ES-I3 (cell line): Measurements from ENCODE around the gene RARRES2.
A peak's percentile ranks its signal among the peaks of the same experiment; 100 is the strongest.
"Not testable (repeated sequence)": the region's sequence is repeated elsewhere in the genome, so short reads cannot be mapped to it uniquely, and the experiment has no call there.

Source experiments
- H3K36me3 ChIP-seq: 2 replicates; pipeline ENCODE4 v1.6.1; 2013; ENCODE audit warnings: mild to moderate bottlenecking, low read length, control low read depth, moderate library complexity; ENCODE audit not compliant: insufficient read depth
- H3K4me1 ChIP-seq: 2 replicates; pipeline ENCODE4 v1.6.1; 2013; ENCODE audit warnings: mild to moderate bottlenecking, control low read depth, low read length; ENCODE audit not compliant: insufficient read depth
- H3K9ac ChIP-seq: 2 replicates; pipeline ENCODE4 v1.6.1; 2013; ENCODE audit warnings: low read depth, mild to moderate bottlenecking, low read length, moderate library complexity
- H3K9me3 ChIP-seq: 2 replicates; pipeline ENCODE4 v1.6.1; 2013; ENCODE audit warnings: mild to moderate bottlenecking, low read length, moderate library complexity; ENCODE audit not compliant: control insufficient read depth, insufficient read depth

RARRES2 gene

GRCh38 chr7:150329331-150330120 is 11.9 kb downstream of the RARRES2 start:
- Histone ChIP-seq H3K9ac (no peak overlapping the region), H3K36me3 (peaks cover 15% of the 10 kb centered on the region; the same call in 1 of the 2 replicates), H3K9me3 (no peaks in the 10 kb centered on the region), H3K4me1 (peaks cover 19% of the 10 kb centered on the region; the same call in 1 of the 2 replicates)

DNA sequence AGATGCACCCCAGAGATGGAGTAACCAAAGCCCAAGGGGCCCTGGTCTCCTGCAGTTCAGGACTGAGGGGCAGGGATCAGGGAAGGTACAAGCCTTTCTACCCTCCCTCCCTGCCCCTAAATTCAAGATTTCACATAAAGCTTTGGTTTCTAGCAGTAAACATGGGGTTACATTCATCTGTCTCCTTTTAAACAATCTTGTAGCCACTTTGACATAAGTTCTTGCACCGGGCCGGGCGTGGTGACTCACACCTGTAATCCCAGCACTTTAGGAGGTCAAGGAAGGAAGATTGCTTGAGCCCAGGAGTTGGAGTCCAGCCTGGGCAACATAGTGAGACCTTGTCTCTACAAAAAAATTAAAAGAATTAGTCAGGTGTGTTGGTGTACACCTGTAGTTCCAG is 14.1 kb downstream of the RARRES2 start:
- Histone ChIP-seq H3K36me3 (peaks cover 15% of the 10 kb centered on the region; the same call in 1 of the 2 replicates), H3K9me3 (no peaks in the 10 kb centered on the region), H3K4me1 (peaks cover 19% of the 10 kb centered on the region; the same call in 1 of the 2 replicates), H3K9ac (no peak overlapping the region)

DNA sequence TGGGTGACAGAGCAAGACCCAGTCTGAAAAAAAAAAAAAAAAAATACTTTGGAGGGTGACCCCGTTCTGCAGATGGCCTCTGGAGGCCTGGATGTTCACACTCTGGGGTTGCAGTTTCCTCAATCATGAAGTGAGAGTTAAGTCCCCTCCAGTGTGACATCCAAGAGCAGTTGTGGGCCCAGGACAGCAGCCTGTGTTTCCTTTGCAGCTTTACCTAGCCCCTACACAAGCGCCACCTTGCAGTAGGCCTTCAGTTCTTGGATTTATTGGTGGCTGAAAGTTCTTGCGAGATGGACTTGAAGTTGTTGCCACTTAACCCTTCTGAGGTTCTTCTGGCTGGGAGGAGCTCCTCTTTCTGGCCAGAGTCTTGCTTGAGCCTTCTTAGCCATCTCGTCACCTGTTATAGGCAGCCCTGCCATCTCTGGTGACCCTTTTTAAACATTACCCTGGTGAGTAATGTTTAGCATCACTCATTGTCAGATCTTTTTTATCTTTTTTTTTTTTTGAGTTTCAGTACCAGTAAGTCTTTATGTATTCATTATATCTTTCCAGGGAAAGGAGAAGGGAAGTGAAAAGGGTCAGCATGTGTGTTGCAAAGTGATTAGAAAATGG is 14.7 kb downstream of the RARRES2 start:
- no peak overlapping the region for H3K9ac ChIP-seq
- peaks cover 15% of the 10 kb centered on the region; the same call in 1 of the 2 replicates for H3K36me3 ChIP-seq
- H3K9me3 ChIP-seq: no peaks in the 10 kb centered on the region; the same call in 1 of the 2 replicates
- H3K4me1 ChIP-seq: peaks cover 21% of the 10 kb centered on the region; the same call in 1 of the 2 replicates

- H3K9me3 ChIP-seq: no peaks in the 10 kb centered on the region; the same call in 1 of the 2 replicates
- H3K4me1 ChIP-seq: peaks cover 24% of the 10 kb centered on the region; the same call in 1 of the 2 replicates
- peaks cover 15% of the 10 kb centered on the region; the same call in 1 of the 2 replicates for H3K36me3 ChIP-seq
- no peak overlapping the region for H3K9ac ChIP-seq
Observed at GRCh38 chr7:150325901-150326300, 15.5 kb downstream of the RARRES2 start.

GRCh38 chr7:150325110-150325611 is 16.3 kb downstream of the RARRES2 start:
- H3K9ac ChIP-seq: no peak overlapping the region

DNA sequence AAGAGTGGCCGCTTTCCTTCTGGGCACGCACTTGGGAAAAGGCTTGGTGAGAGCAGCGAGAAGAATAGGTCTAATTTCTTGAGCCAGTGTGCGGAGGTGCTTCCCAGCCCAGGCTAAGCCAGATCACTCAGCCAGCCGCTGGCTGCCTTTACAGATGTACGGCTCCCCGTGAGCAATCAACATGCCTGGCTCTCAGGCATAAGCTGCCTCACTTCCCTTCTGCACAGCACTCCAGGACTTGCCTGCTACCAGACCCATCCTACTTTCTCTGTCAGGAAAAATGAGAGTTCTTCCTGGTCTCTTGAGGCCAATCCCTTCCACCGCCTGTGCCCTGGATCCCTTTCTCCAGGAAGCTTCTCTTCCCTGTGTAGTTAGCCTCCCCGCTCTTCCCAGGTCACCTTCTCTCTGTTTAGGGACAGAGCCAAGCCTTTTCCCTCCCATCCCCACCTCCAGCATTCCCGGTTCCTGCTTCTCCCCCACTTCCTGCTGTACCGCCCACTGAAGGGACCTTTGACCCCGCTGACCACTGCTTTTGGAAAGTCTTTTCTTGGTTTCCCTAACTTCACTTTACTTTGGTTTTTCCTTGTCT is 17.0 kb downstream of the RARRES2 start:
- Histone ChIP-seq H3K9ac (peak overlapping the region; percentile 71; the same call in 1 of the 2 replicates), H3K36me3 (peaks cover 10% of the 10 kb centered on the region; the same call in 1 of the 2 replicates), H3K4me1 (peaks cover 20% of the 10 kb centered on the region; the same call in 1 of the 2 replicates), H3K9me3 (no peaks in the 10 kb centered on the region; the same call in 1 of the 2 replicates)

More at GRCh38 chr7:150325110-150325611, 16.3 kb downstream of the RARRES2 start:
- peaks cover 15% of the 10 kb centered on the region; the same call in 1 of the 2 replicates for H3K36me3 ChIP-seq
- peaks cover 26% of the 10 kb centered on the region; the same call in 1 of the 2 replicates for H3K4me1 ChIP-seq
- no peaks in the 10 kb centered on the region; the same call in 1 of the 2 replicates for H3K9me3 ChIP-seq

DNA sequence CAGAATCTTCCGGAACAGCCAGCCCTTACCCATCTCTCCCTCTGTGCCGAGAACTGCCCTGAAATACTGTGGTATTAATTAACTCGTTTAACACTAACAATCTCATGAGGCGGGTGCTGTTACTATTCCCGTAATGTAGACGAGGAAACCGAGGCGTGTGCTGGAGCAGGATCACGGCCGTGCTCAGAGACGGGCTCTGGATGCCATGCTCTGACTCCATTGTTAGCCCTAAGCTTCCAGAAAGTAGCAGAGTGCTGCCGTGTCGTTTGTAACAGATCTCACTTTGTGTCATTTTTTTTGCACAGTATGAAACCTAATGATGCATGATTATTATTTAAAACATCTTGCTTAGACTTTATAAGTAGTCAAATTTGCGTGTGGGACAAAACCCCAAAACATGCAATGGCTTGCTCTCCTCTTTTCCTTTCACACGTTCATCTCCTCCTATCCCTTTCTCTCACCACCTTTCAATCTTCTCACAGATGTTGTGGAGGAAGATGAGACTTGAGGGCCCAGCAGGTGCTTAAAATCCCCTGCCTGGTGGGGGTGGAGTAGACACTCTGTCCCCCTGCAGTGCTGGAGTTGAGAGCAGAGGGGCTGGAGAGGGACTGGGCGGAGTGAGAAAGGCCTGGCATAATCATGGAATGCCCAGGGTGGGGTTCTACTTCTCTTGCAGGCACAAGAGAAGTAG is 17.6 kb downstream of the RARRES2 start:
- H3K9me3 ChIP-seq: no peaks in the 10 kb centered on the region; the same call in 1 of the 2 replicates
- H3K4me1 ChIP-seq: 0 out of 2 replicates have a peak, but pooled peaks cover 14% of the 10 kb centered on the region
- H3K9ac ChIP-seq: peak overlapping the region; percentile 71
- H3K36me3 ChIP-seq: peaks cover 10% of the 10 kb centered on the region; the same call in 1 of the 2 replicates

GRCh38 chr7:150322833-150323681 is 18.4 kb downstream of the RARRES2 start, which contains the start of the genes ACTR3C and LRRC61:
Gene ACTR3C, minus strand, starts transcription at chr7:150323545. Its CDS starts 28,249 bp downstream, at chr7:150295296.
Gene LRRC61, plus strand, starts transcription at chr7:150323355. Its CDS starts 13,507 bp downstream, at chr7:150336862.
- H3K9ac ChIP-seq: peak within 1 kb of the TSS; percentile 71
- H3K36me3 ChIP-seq: peaks cover 10% of the 10 kb centered on the region; the same call in 1 of the 2 replicates
- H3K4me1 ChIP-seq: 0 out of 2 replicates have a peak, but pooled peaks cover 11% of the 10 kb centered on the region
- H3K9me3 ChIP-seq: no peaks in the 10 kb centered on the region; the same call in 1 of the 2 replicates

- H3K9ac ChIP-seq: peak overlapping the region; percentile 71; the same call in 1 of the 2 replicates
- H3K9me3 ChIP-seq: no peaks in the 10 kb centered on the region; the same call in 1 of the 2 replicates
- H3K36me3 ChIP-seq: peaks cover 8% of the 10 kb centered on the region; the same call in 1 of the 2 replicates
- 0 out of 2 replicates have a peak, but pooled peaks cover 11% of the 10 kb centered on the region for H3K4me1 ChIP-seq
Observed at GRCh38 chr7:150322114-150322832, 19.2 kb downstream of the RARRES2 start.

- Histone ChIP-seq H3K4me1 (0 out of 2 replicates have a peak, but pooled peaks cover 11% of the 10 kb centered on the region), H3K36me3 (0 out of 2 replicates have a peak, but pooled peaks cover 2% of the 10 kb centered on the region), H3K9ac (no peak overlapping the region; the same call in 1 of the 2 replicates), H3K9me3 (no peaks in the 10 kb centered on the region; the same call in 1 of the 2 replicates)
Observed at GRCh38 chr7:150321788-150322113, 19.7 kb downstream of the RARRES2 start.

DNA sequence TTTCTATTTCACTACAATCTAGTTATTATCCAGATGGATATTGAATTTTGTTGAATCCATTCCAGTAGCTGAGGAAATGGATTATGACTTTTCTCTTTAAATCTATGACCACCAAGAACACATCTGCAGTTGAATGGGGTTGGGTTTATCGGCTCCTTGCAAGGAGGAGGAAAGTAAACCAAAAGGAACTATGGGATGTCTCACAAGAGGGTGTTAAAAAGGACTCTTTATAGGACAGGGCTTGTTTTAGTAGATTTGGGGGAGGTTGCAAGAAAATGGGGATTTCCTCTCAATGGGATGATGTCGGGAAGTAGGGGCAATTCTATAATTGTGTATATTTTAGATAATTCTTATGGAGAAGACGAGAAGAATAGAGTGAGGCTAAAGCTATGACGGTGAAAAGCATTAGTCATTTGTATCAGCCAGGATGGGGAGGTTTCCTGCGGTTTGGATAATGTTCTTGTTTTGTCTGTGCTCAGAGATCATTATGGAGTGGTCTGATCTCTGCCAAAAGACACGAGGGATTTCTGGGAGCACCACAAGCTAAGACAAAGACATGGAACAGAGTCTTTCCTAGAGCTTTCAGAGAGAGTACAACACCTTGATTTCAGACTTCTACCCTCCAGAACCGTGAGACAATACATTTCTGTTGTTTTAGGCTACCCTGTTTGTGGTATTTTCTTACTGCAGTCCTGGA is 23.5 kb downstream of the RARRES2 start:
- no peaks in the 10 kb centered on the region; the same call in 1 of the 2 replicates for H3K9me3 ChIP-seq
- no peaks in the 10 kb centered on the region for H3K36me3 ChIP-seq
- H3K9ac ChIP-seq: no peak overlapping the region
- H3K4me1 ChIP-seq: peaks cover 16% of the 10 kb centered on the region

DNA sequence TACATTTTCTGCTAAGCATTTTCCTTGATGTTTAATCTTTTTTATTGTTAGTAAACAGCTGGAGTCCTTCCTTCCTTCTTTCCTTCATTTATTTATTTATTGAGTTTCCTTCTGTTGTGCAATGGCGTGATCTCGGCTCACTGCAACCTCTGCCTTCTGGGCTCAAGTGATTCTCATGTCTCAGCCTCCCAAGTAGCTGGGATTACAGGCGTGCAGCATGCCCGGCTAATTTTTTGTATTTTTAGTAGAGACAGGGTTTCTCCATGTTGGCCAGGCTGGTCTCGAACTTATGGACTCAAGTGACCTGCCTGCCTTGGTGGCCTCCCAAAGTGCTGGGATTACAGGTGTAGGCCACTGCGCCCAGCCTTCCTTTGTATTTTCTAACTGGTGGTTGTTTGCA is 24.4 kb downstream of the RARRES2 start:
- H3K36me3 ChIP-seq, H3K9me3 ChIP-seq, H3K9ac ChIP-seq: not testable (repeated sequence)
- H3K4me1 ChIP-seq: peaks cover 24% of the 10 kb centered on the region
